ENCODE data around the gene SPINK5.

- TF ChIP-seq, protein P1, sequence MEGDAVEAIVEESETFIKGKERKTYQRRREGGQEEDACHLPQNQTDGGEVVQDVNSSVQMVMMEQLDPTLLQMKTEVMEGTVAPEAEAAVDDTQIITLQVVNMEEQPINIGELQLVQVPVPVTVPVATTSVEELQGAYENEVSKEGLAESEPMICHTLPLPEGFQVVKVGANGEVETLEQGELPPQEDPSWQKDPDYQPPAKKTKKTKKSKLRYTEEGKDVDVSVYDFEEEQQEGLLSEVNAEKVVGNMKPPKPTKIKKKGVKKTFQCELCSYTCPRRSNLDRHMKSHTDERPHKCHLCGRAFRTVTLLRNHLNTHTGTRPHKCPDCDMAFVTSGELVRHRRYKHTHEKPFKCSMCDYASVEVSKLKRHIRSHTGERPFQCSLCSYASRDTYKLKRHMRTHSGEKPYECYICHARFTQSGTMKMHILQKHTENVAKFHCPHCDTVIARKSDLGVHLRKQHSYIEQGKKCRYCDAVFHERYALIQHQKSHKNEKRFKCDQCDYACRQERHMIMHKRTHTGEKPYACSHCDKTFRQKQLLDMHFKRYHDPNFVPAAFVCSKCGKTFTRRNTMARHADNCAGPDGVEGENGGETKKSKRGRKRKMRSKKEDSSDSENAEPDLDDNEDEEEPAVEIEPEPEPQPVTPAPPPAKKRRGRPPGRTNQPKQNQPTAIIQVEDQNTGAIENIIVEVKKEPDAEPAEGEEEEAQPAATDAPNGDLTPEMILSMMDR (IDR thresholded peaks at IDR 0.05 in 8 of 11, conservative IDR thresholded peaks at IDR 0.05 in 3 of 11), result no peak
- TF ChIP-seq POLR2AphosphoS5 (IDR thresholded peaks at IDR 0.05), result no peak
These were observed 102.9 kb downstream of the SPINK5 start for GRCh38 chr5:148166550-148167283.

Measured in spleen (tissue), 7 donors.